HCT116 (cell line): ENCODE results near the gene MRPS5. TPM values are rescaled to one million over a fixed set of nuclear protein-coding genes. Genes with fewer than 3 reads are reported as not detected.

Source experiments
- ATAC-seq: fragments of 200-7000 bp; cut with Tn5 transposase; 2 replicates; pipeline ENCODE4 v1.9.1; 2020; ENCODE audit warnings: mild to moderate bottlenecking, moderate library complexity
- BruUV-seq: library from RNA; stranded (reverse); fragments of 400-500 nt; replicated peaks from 2 replicates; lab custom pipeline; 2021; lab: Mats Ljungman, UMichigan
- CTCF ChIA-PET: fragments of 300-600 bp; sonication (Branson Sonifier 250); formaldehyde crosslinking; loops from one replicate; lab custom pipeline; 2021; ENCODE audit warnings: antibody characterized with exemption; lab: Charles Lee
- POLR2A ChIA-PET: fragments of 300-600, 350-600 bp; sonication (Branson Sonifier 250); formaldehyde crosslinking; loops from one replicate; lab custom pipeline; 2021; ENCODE audit warnings: antibody characterized with exemption; lab: Charles Lee
- RAD21 ChIA-PET, 2 experiments: fragments of 300-600 bp; sonication (Branson Sonifier 250); formaldehyde crosslinking; loops; one replicate each; lab custom pipeline; 2023; ENCODE audit warnings: low total read pairs in 2 of 2; ENCODE audit not compliant: uncharacterized antibody in 2 of 2, unreplicated experiment in 2 of 2, low non-redundant PET in 1 of 2; lab: Charles Lee
- DNase-seq: peaks from one replicate; pipeline ENCODE4 v3.0.0-alpha.2; 2010; ENCODE audit warnings: low read depth, low spot score
- H2AFZ ChIP-seq: fragments of 200-600 bp; shearing (Covaris generic), sonication (generic); 2 replicates; pipeline ENCODE4 v1.6.1; 2017; ENCODE audit warnings: low read depth, mixed run types, mixed read lengths, antibody characterized with exemption, low read length; ENCODE audit not compliant: poor library complexity, severe bottlenecking
- H3K27ac ChIP-seq: 2 replicates; pipeline ENCODE4 v1.5.1; 2012; ENCODE audit warnings: low read depth, low read length
- H3K27me3 ChIP-seq: fragments of 200-600 bp; sonication (generic); 2 replicates; pipeline ENCODE4 v1.6.1; 2016; ENCODE audit warnings: mixed run types, low read length, mixed read lengths; ENCODE audit not compliant: insufficient read depth
- H3K36me3 ChIP-seq, 2 experiments: fragments of 200-500 bp in 1 of 2; fragments of 200-600 bp in 1 of 2; sonication (Bioruptor generic) in 1 of 2; sonication (generic) in 1 of 2; 2 replicates each; pipeline versions ENCODE4 v1.5.1 to v1.6.1; 2014 to 2016; ENCODE audit warnings: low read length in 2 of 2, inconsistent platforms in 1 of 2, mixed read lengths in 1 of 2, mixed run types in 1 of 2; ENCODE audit not compliant: insufficient read depth in 2 of 2, control insufficient read depth in 1 of 2
- H3K4me1 ChIP-seq, 2 experiments: fragments of 200-600 bp in 1 of 2; sonication (generic) in 1 of 2; 2 replicates each; pipeline versions ENCODE4 v1.5.1 to v1.6.1; 2012 to 2017; ENCODE audit warnings: low read length in 2 of 2, inconsistent platforms in 1 of 2, mild to moderate bottlenecking in 1 of 2, mixed read lengths in 1 of 2, mixed run types in 1 of 2, moderate library complexity in 1 of 2; ENCODE audit not compliant: insufficient read depth in 2 of 2, control insufficient read depth in 1 of 2
- H3K4me2 ChIP-seq: fragments of 200-600 bp; sonication (generic); 2 replicates; pipeline ENCODE4 v1.6.1; 2017; ENCODE audit warnings: mixed run types, low read length, mixed read lengths
- H3K4me3 ChIP-seq, 2 experiments: fragments of 200-600 bp in 1 of 2; sonication (generic) in 1 of 2; replicated peaks in 1 of 2; 2 replicates each; pipeline ENCODE4 v1.5.1; 2011 to 2016; ENCODE audit warnings: low read length in 2 of 2, control low read depth in 1 of 2, low read depth in 1 of 2, mild to moderate bottlenecking in 1 of 2, mixed read lengths in 1 of 2, mixed run types in 1 of 2
- H3K79me2 ChIP-seq: fragments of 200-600 bp; sonication (generic); 2 replicates; pipeline ENCODE4 v1.6.1; 2017; ENCODE audit warnings: mild to moderate bottlenecking, mixed run types, low read length, moderate library complexity, mixed read lengths; ENCODE audit not compliant: insufficient read depth
- H3K9ac ChIP-seq: fragments of 200-600 bp; sonication (generic); 2 replicates; pipeline ENCODE4 v1.6.1; 2016; ENCODE audit warnings: low read length, mixed read lengths
- H3K9me2 ChIP-seq: fragments of 200-600 bp; sonication (generic), shearing (Covaris generic); 2 replicates; pipeline ENCODE4 v1.6.1; 2017; ENCODE audit warnings: mixed run types, mild to moderate bottlenecking, moderate library complexity; ENCODE audit not compliant: insufficient read depth
- H3K9me3 ChIP-seq, 2 experiments: fragments of 200-500 bp in 1 of 2; fragments of 200-600 bp in 1 of 2; sonication (Bioruptor generic) in 1 of 2; sonication (generic) in 1 of 2; 2 replicates each; pipeline ENCODE4 v1.6.1; 2014 to 2017; ENCODE audit warnings: low read length in 2 of 2, mixed read lengths in 2 of 2, inconsistent platforms in 1 of 2, low read depth in 1 of 2, mild to moderate bottlenecking in 1 of 2, mixed run types in 1 of 2, moderate library complexity in 1 of 2; ENCODE audit not compliant: control insufficient read depth in 1 of 2, insufficient read depth in 1 of 2
- H4K20me1 ChIP-seq: fragments of 200-600 bp; sonication (generic), shearing (Covaris generic); 2 replicates; pipeline ENCODE4 v1.6.1; 2017; ENCODE audit warnings: mixed run types, mild to moderate bottlenecking, moderate library complexity; ENCODE audit not compliant: insufficient read depth
- ATF3 ChIP-seq: IDR thresholded peaks from 2 replicates; pipeline ENCODE4 v1.6.1; 2012
- CEBPB ChIP-seq: IDR thresholded peaks from 2 replicates; pipeline ENCODE4 v1.6.1; 2012; ENCODE audit warnings: low read depth
- CTCF ChIP-seq, 3 experiments: fragments of 200-600 bp in 1 of 3; sonication (generic) in 1 of 3; IDR thresholded peaks in 2 of 3; conservative IDR thresholded peaks in 1 of 3; 2 replicates each; pipeline ENCODE4 v1.5.1; 2012 to 2017; ENCODE audit warnings: low read depth in 2 of 3, low read length in 2 of 3, antibody characterized with exemption in 1 of 3, borderline replicate concordance in 1 of 3, control low read depth in 1 of 3, mild to moderate bottlenecking in 1 of 3, mixed read lengths in 1 of 3, mixed run types in 1 of 3, moderate library complexity in 1 of 3; ENCODE audit not compliant: insufficient read depth in 1 of 3
- EGR1 ChIP-seq: IDR thresholded peaks from 2 replicates; pipeline ENCODE4 v1.6.1; 2012; ENCODE audit warnings: low read depth
- EZH2 ChIP-seq: fragments of 200-600 bp; sonication (generic); IDR thresholded peaks from 2 replicates; pipeline ENCODE4 v1.6.1; 2017; ENCODE audit warnings: antibody characterized with exemption, mixed run types
- JUND ChIP-seq: IDR thresholded peaks from 2 replicates; pipeline ENCODE4 v1.6.1; 2012
- POLR2AphosphoS5 ChIP-seq: IDR thresholded peaks from 2 replicates; pipeline ENCODE4 v1.6.1; 2011; ENCODE audit warnings: mild to moderate bottlenecking, low read depth, low read length, moderate library complexity
- SIN3A ChIP-seq: IDR thresholded peaks from 2 replicates; pipeline ENCODE4 v1.6.1; 2012; ENCODE audit warnings: low read depth
- SP1 ChIP-seq: IDR thresholded peaks from 2 replicates; pipeline ENCODE4 v1.6.1; 2012; ENCODE audit warnings: low read depth
- YY1 ChIP-seq: IDR thresholded peaks from 2 replicates; pipeline ENCODE4 v1.6.1; 2011; ENCODE audit warnings: low read length, low read depth, moderate library complexity, mild to moderate bottlenecking; ENCODE audit not compliant: insufficient replicate concordance; ENCODE audit errors: extremely low read depth
- intact Hi-C: fragments of 100-400 bp; cut with micrococcal nuclease; formaldehyde crosslinking; loops from 2 replicates; pipeline ENCODE4 v1.10.0; 2022
- total RNA-seq: library from RNA; stranded (reverse); gene quantifications from one replicate; pipeline ENCODE4 v1.2.1, GENCODE V29; 2021; ENCODE audit not compliant: unreplicated experiment

Gene MRPS5
- total RNA-seq, 1 experiment from 2014 or later, result 70.6 TPM

- no peaks in the 10 kb centered on the region for H3K27me3 ChIP-seq
- intact Hi-C loops, result no loop called here
- BruUV-seq, result no TSS peak
- POLR2A ChIA-PET, result interaction anchor here (1.0 kb wide), 1 partner anchor 16 kb away, joined by 3 read pairs; the partner anchor contains the start of gene MRPS5
- peaks cover 51 to 60% of the 10 kb centered on the region in 2 experiments; a peak in 3 of 4 replicates for H3K36me3 ChIP-seq
- H3K9me3 ChIP-seq, result no peaks in the 10 kb centered on the region
- H4K20me1 ChIP-seq, result peaks cover 8% of the 10 kb centered on the region; the same call in 1 of the 2 replicates
- CTCF ChIA-PET, result interaction anchor here (0.9 to 1.6 kb wide), 2 partner anchors 27 to 29 kb away, joined by 3 to 8 read pairs; no protein-coding TSS in a partner anchor
- H3K79me2 ChIP-seq, result peaks cover 13% of the 10 kb centered on the region
- DNase-seq, result no peak
- TF ChIP-seq CEBPB, result no peak
- TF ChIP-seq EZH2, result no peak
- TF ChIP-seq ATF3, result no peak
- no peak for TF ChIP-seq SP1
- TF ChIP-seq YY1, result no peak
- H3K9me2 ChIP-seq, result no peaks in the 10 kb centered on the region
- H3K4me2 ChIP-seq, result no peak overlapping the region
- no peak overlapping the region for H3K9ac ChIP-seq
- H3K27ac ChIP-seq, result no peak overlapping the region
- H3K4me3 ChIP-seq, result no peak overlapping the region
- RAD21 ChIA-PET, result no interaction called here
- H2AFZ ChIP-seq, result no peak overlapping the region
- no peaks in the 10 kb centered on the region for H3K4me1 ChIP-seq
- no peak for ATAC-seq
Observed at GRCh38 chr2:95106081-95106480, 15.5 kb downstream of the MRPS5 start.

GRCh38 chr2:95104606-95105005 lies 17.0 kb downstream of the MRPS5 start:
- CTCF ChIA-PET, result no interaction called here
- Histone ChIP-seq H3K79me2 (peaks cover under 1% of the 10 kb centered on the region; the same call in 1 of the 2 replicates), H4K20me1 (peaks cover 8% of the 10 kb centered on the region; the same call in 1 of the 2 replicates), H3K9me3 (no peaks in the 10 kb centered on the region), H3K27ac (no peak overlapping the region), H3K4me3 (no peak overlapping the region), H3K27me3 (no peaks in the 10 kb centered on the region)
- POLR2A ChIA-PET, result no interaction called here
- RAD21 ChIA-PET, result no interaction called here
- no peak for TF ChIP-seq JUND
- no peak for TF ChIP-seq SIN3A
- no peak for TF ChIP-seq EZH2
- TF ChIP-seq ATF3, result no peak
- TF ChIP-seq POLR2AphosphoS5, result no peak
- TF ChIP-seq CTCF (IDR thresholded peaks at IDR 0.05 in 2 of 3, conservative IDR thresholded peaks at IDR 0.05 in 1 of 3; ENCODE audit: borderline replicate concordance in 1 of 3, insufficient read depth in 1 of 3, low read depth in 2 of 3, low read length in 2 of 3), result no peak
- TF ChIP-seq EGR1, result no peak
- TF ChIP-seq, all 23 proteins: peak for 0
- no TSS peak for BruUV-seq
- Histone ChIP-seq H3K36me3 (peaks cover 49 to 64% of the 10 kb centered on the region in 2 experiments; a peak in 3 of 4 replicates), H3K4me1 (no peaks in the 10 kb centered on the region), H3K9ac (no peak overlapping the region), H3K9me2 (no peaks in the 10 kb centered on the region), H2AFZ (no peak overlapping the region), H3K4me2 (no peak overlapping the region)
- DNase-seq (no peak), ATAC-seq (no peak)
- intact Hi-C loops, result no loop called here
